GM12878 (cell line): Measurements from ENCODE around the gene SLC7A10. TPM values are rescaled to one million over a fixed set of nuclear protein-coding genes. Genes with fewer than 3 reads are reported as not detected.

Experiments used
- ATAC-seq: fragments of 200-7000 bp; cut with Tn5 transposase; 3 replicates; pipeline ENCODE4 v1.9.1; 2020; ENCODE audit warnings: mild to moderate bottlenecking, moderate library complexity
- BruUV-seq: library from RNA; stranded (reverse); fragments of 400-500 nt; replicated peaks from 2 replicates; lab custom pipeline; 2021; lab: Mats Ljungman, UMichigan
- CTCF ChIA-PET: fragments of 300-600 bp; sonication (Branson Sonifier 250); formaldehyde crosslinking; extraction: SDS; loops from one replicate; lab custom pipeline; 2021; ENCODE audit warnings: inconsistent platforms; lab: Yijun Ruan, JAX
- POLR2A ChIA-PET: fragments of 350-600 bp; formaldehyde crosslinking; extraction: SDS; loops from one replicate; lab custom pipeline; 2021; ENCODE audit warnings: inconsistent platforms; lab: Charles Lee
- RAD21 ChIA-PET: fragments of 300-600 bp; sonication (Branson Sonifier 250); formaldehyde crosslinking; loops from one replicate; lab custom pipeline; 2023; ENCODE audit warnings: antibody characterized with exemption; ENCODE audit not compliant: unreplicated experiment; lab: Charles Lee
- SMC1A ChIA-PET: fragments of 300-600 bp; sonication (Branson Sonifier 250); formaldehyde crosslinking; loops from one replicate; lab custom pipeline; 2023; ENCODE audit not compliant: unreplicated experiment, uncharacterized antibody; lab: Charles Lee
- DNase-seq: peaks from one replicate; pipeline ENCODE4 v3.0.0-alpha.2; 2011; ENCODE audit warnings: low read depth, low spot score
- FAIRE-seq: peaks from 3 replicates; lab custom pipeline; 2011; peaks lifted over from hg19 to GRCh38; lab: Jason Lieb, UNC
- H2AFZ ChIP-seq: 2 replicates; pipeline ENCODE4 v1.6.0; 2011; ENCODE audit warnings: low read depth, low read length, control low read depth; ENCODE audit not compliant: control insufficient read depth
- H3K27ac ChIP-seq: 2 replicates; pipeline ENCODE4 v1.5.1; 2011; ENCODE audit warnings: control low read depth; ENCODE audit not compliant: control insufficient read depth, insufficient read depth
- H3K27me3 ChIP-seq, 2 experiments: replicated peaks in 1 of 2; 2 replicates each; pipeline versions ENCODE4 v1.6.0 to v1.6.1; 2011; ENCODE audit warnings: low read length in 1 of 2; ENCODE audit not compliant: control insufficient read depth in 2 of 2, insufficient read depth in 2 of 2
- H3K36me3 ChIP-seq, 2 experiments: 2 replicates each; pipeline ENCODE4 v1.5.1; 2011; ENCODE audit warnings: low read length in 1 of 2; ENCODE audit not compliant: control insufficient read depth in 2 of 2, insufficient read depth in 2 of 2
- H3K4me1 ChIP-seq: 2 replicates; pipeline ENCODE4 v1.6.1; 2011; ENCODE audit warnings: mild to moderate bottlenecking, low read length, moderate library complexity, mixed read lengths; ENCODE audit not compliant: control insufficient read depth, insufficient read depth
- H3K4me2 ChIP-seq: 2 replicates; pipeline ENCODE4 v1.6.0; 2011; ENCODE audit warnings: control low read depth; ENCODE audit not compliant: control insufficient read depth, insufficient read depth
- H3K4me3 ChIP-seq: fragments of 200-600 bp; sonication (generic); 2 replicates; pipeline ENCODE4 v1.5.1; 2016
- H3K79me2 ChIP-seq: 2 replicates; pipeline ENCODE4 v1.6.0; 2011; ENCODE audit warnings: low read length; ENCODE audit not compliant: control insufficient read depth, insufficient read depth
- H3K9ac ChIP-seq: 2 replicates; pipeline ENCODE4 v1.8.0; 2011; ENCODE audit warnings: low read length, control low read depth, mixed read lengths; ENCODE audit not compliant: control insufficient read depth, insufficient read depth
- H3K9me3 ChIP-seq: replicated peaks from 3 replicates; pipeline ENCODE4 v1.5.1; 2011; ENCODE audit warnings: mild to moderate bottlenecking, low read length; ENCODE audit not compliant: control insufficient read depth, insufficient read depth
- H4K20me1 ChIP-seq: 2 replicates; pipeline ENCODE4 v1.6.0; 2011; ENCODE audit not compliant: control insufficient read depth, insufficient read depth
- ATF2 ChIP-seq: IDR thresholded peaks from 2 replicates; pipeline ENCODE4 v1.6.1; 2012; ENCODE audit warnings: low read length, inconsistent platforms
- CTCF ChIP-seq, 3 experiments: IDR thresholded peaks in 2 of 3; conservative IDR thresholded peaks in 1 of 3; 2 replicates each; pipeline ENCODE4 v1.5.1; 2011; ENCODE audit warnings: low read depth in 3 of 3, low read length in 3 of 3, mild to moderate bottlenecking in 3 of 3, control low read depth in 2 of 3, moderate library complexity in 2 of 3, inconsistent platforms in 1 of 3, mixed read lengths in 1 of 3; ENCODE audit not compliant: control insufficient read depth in 2 of 3, insufficient read depth in 1 of 3; ENCODE audit errors: extremely low read depth in 1 of 3
- EGR1 ChIP-seq, 2 experiments: IDR thresholded peaks; 1 replicate in 1 of 2; 2 replicates in 1 of 2; pipeline ENCODE4 v1.6.1; 2011 to 2012; ENCODE audit warnings: low read depth in 2 of 2, low read length in 2 of 2, borderline replicate concordance in 1 of 2, mild to moderate bottlenecking in 1 of 2, moderate library complexity in 1 of 2
- EP300 ChIP-seq, 2 experiments: fragments of 150-350 bp in 1 of 2; IDR thresholded peaks; 2 replicates each; pipeline ENCODE4 v1.6.1; 2011 to 2012; ENCODE audit warnings: low read depth in 2 of 2, low read length in 2 of 2, borderline replicate concordance in 1 of 2, improper control_type of control experiment in 1 of 2, inconsistent platforms in 1 of 2; ENCODE audit not compliant: control insufficient read depth in 1 of 2
- RAD21 ChIP-seq: IDR thresholded peaks from 2 replicates; pipeline ENCODE4 v1.6.1; 2011; ENCODE audit warnings: mild to moderate bottlenecking, low read depth, low read length, moderate library complexity; ENCODE audit not compliant: insufficient read depth
- RCOR1 ChIP-seq: conservative IDR thresholded peaks from 2 replicates; pipeline ENCODE4 v1.6.1; 2012; ENCODE audit warnings: low read depth, low read length, improper control_type of control experiment
- SKIL ChIP-seq: fragments of 450-650 bp; IDR thresholded peaks from 2 replicates; pipeline ENCODE4 v1.6.1; 2017; ENCODE audit warnings: mild to moderate bottlenecking, low read depth, inconsistent platforms; ENCODE audit not compliant: poor library complexity, severe bottlenecking
- SMC3 ChIP-seq: IDR thresholded peaks from 2 replicates; pipeline ENCODE4 v1.6.1; 2011; ENCODE audit warnings: low read length, improper control_type of control experiment, borderline replicate concordance
- whole genome bisulfite sequencing: methylation state at CpG from one replicate; pipeline ENCODE4 v1.1.6; 2016; ENCODE audit warnings: low lambda C conversion rate; ENCODE audit not compliant: insufficient replicate concordance, insufficient coverage; ENCODE audit errors: missing lambda C conversion rate; 5-methylcytosine and 5-hydroxymethylcytosine counted together
- in situ Hi-C: fragments of 300-500 bp; cut with MboI; formaldehyde crosslinking; loops from 9 replicates; pipeline ENCODE4 v1.14.3; 2018; ENCODE audit warnings: mixed read lengths
- intact Hi-C: fragments of 100-400 bp; cut with micrococcal nuclease; formaldehyde crosslinking; loops from one replicate; pipeline ENCODE4 v1.14.2; 2022; ENCODE audit not compliant: unreplicated experiment
- polyA plus RNA-seq, 11 experiments: library from polyadenylated mRNA; depleted of rRNA in 4 of 11; unstranded in 6 of 11; stranded (reverse) in 5 of 11; fragments of >200 nt; fragmentation: Nextera tagmentation in 4 of 11; fragmentation: Illumina TruSeq in 1 of 11; extraction: Ambion mirVana in 4 of 11; extraction: Trizol in 1 of 11; gene quantifications; 1 replicate in 1 of 11; 2 replicates in 10 of 11; pipeline versions ENCODE4 v1.2.1 to v1.2.3, GENCODE V29; 2011 to 2016; ENCODE audit warnings: inconsistent platforms in 2 of 11, missing spikeins in 2 of 11, low read depth in 1 of 11
- total RNA-seq, 4 experiments: library from RNA; depleted of rRNA in 3 of 4; stranded (reverse); fragments of >200 nt in 3 of 4; fragmentation: Illumina TruSeq in 1 of 4; extraction: Trizol in 1 of 4; gene quantifications; 2 replicates each; pipeline versions ENCODE4 v1.2.1 to v1.2.3, GENCODE V29; 2013 to 2021

SLC7A10 gene
- total and polyA plus RNA-seq, 10 of the 15 experiments (the other 5 are each of a cell fraction or from before 2014, with no cell fraction given) = not detected

- DNase-seq (no peak), ATAC-seq (peak; percentile 71), FAIRE-seq (no peak)
- Histone ChIP-seq H4K20me1 (no peaks in the 10 kb centered on the region), H3K27me3 (peaks cover 0 to 3% of the 10 kb centered on the region in 2 experiments; a peak in 1 of 4 replicates), H3K4me2 (no peak overlapping the region; the same call in 1 of the 2 replicates), H3K4me3 (no peak overlapping the region), H3K9me3 (no peaks in the 10 kb centered on the region; the same call in 1 of the 3 replicates), H3K9ac (no peak overlapping the region), H3K4me1 (no peaks in the 10 kb centered on the region), H3K36me3 (no peaks in the 10 kb centered on the region), H3K27ac (no peak overlapping the region), H3K79me2 (no peaks in the 10 kb centered on the region), H2AFZ (no peak overlapping the region)
- POLR2A ChIA-PET = no interaction called here
- in situ Hi-C loops (loop anchor here (25.0 kb wide), 1 partner anchor 521 kb away; no protein-coding TSS in a partner anchor), intact Hi-C loops (no loop called here)
- SMC1A ChIA-PET = interaction anchor here (0.6 to 1.2 kb wide), 2 partner anchors 115 to 162 kb away, joined by 3 read pairs; no protein-coding TSS in a partner anchor
- RAD21 ChIA-PET = interaction anchor here (0.7 to 1.1 kb wide), 4 partner anchors 16 to 179 kb away, joined by 3 to 6 read pairs (median 4); no protein-coding TSS in a partner anchor
- 1% methylated on average over 18 of the region's 22 CpGs for WGBS
- TF ChIP-seq RAD21 (peak; percentile 56), EP300 (IDR thresholded peaks at IDR 0.05; ENCODE audit: borderline replicate concordance in 1 of 2, control insufficient read depth in 1 of 2, low read depth in 2 of 2, low read length in 2 of 2) (no peak), CTCF (IDR thresholded peaks at IDR 0.05 in 2 of 3, conservative IDR thresholded peaks at IDR 0.05 in 1 of 3; ENCODE audit: control insufficient read depth in 2 of 3, extremely low read depth in 1 of 3, insufficient read depth in 1 of 3, low read depth in 3 of 3, low read length in 3 of 3) (peak; percentile 53 to 62 (median 54)), EGR1 (IDR thresholded peaks at IDR 0.05; ENCODE audit: borderline replicate concordance in 1 of 2, low read depth in 2 of 2, low read length in 2 of 2) (peak in 1 of 2 experiments; percentile 56; a peak in 2 of 3 replicates), SMC3 (peak; percentile 60), ATF2 (no peak), RCOR1 (no peak), SKIL (no peak)
- BruUV-seq = no TSS peak
- CTCF ChIA-PET = interaction anchor here (0.5 to 1.7 kb wide), 6 partner anchors 83 to 536 kb away, joined by 3 to 17 read pairs (median 3); no protein-coding TSS in a partner anchor
Observed at GRCh38 chr19:33241530-33242101, 16.0 kb upstream of the SLC7A10 start.
